ENCODE data around the gene RNU7-1. TPM values are rescaled to one million over a fixed set of nuclear protein-coding genes. Genes with fewer than 3 reads are reported as not detected.
A peak's percentile ranks its signal among the peaks of the same experiment; 100 is the strongest.

RNU7-1 gene
- total and polyA plus RNA-seq, 9 of the 15 experiments (the other 6 are each of a cell fraction or from before 2014, with no cell fraction given), result not detected

GRCh38 chr12:6965026-6965661 is 21.5 kb downstream of the RNU7-1 start (continued):
- TF ChIP-seq TRIM25 (IDR thresholded peaks at IDR 0.05; ENCODE audit: borderline replicate concordance), result no peak
- TF ChIP-seq IRF2 (CRISPR knock-in tag; IDR thresholded peaks at IDR 0.05), result no peak
- TF ChIP-seq EWSR1 (IDR thresholded peaks at IDR 0.05; ENCODE audit: borderline replicate concordance, low read depth, partially characterized antibody), result no peak
- no peak; a peak in 1 of 4 replicates for TF ChIP-seq RCOR1 (IDR thresholded peaks at IDR 0.05; ENCODE audit: borderline replicate concordance in 1 of 2, low read depth in 2 of 2, low read length in 2 of 2)
- no peak for TF ChIP-seq PURB (CRISPR knock-in tag; IDR thresholded peaks at IDR 0.05; ENCODE audit: low read depth)
- TF ChIP-seq DLX4 (CRISPR knock-in tag; IDR thresholded peaks at IDR 0.05), result no peak
- TF ChIP-seq ZSCAN32 (CRISPR knock-in tag; IDR thresholded peaks at IDR 0.05), result no peak
- no peak for TF ChIP-seq MCM2 (IDR thresholded peaks at IDR 0.05; ENCODE audit: low read depth)
- no peak for TF ChIP-seq CREB5 (CRISPR knock-in tag; IDR thresholded peaks at IDR 0.05)
- no peak for TF ChIP-seq MEIS2 (IDR thresholded peaks at IDR 0.05; ENCODE audit: partially characterized antibody)
- TF ChIP-seq TGIF2 (CRISPR knock-in tag; IDR thresholded peaks at IDR 0.05), result no peak
- no peak for TF ChIP-seq PHF8 (IDR thresholded peaks at IDR 0.05; ENCODE audit: borderline replicate concordance, low read length)
- TF ChIP-seq ZBED1 (IDR thresholded peaks at IDR 0.05), result no peak
- TF ChIP-seq GTF2E2 (tag; IDR thresholded peaks at IDR 0.05), result no peak
- peak; percentile 62 for TF ChIP-seq RBFOX2 (IDR thresholded peaks at IDR 0.05; ENCODE audit: low read depth, low read length)
- TF ChIP-seq TSC22D4 (tag; IDR thresholded peaks at IDR 0.05), result no peak
- TF ChIP-seq ZNF57 (CRISPR knock-in tag; IDR thresholded peaks at IDR 0.05), result no peak
- no peak for TF ChIP-seq ZNF134 (CRISPR knock-in tag; conservative IDR thresholded peaks at IDR 0.05)
- no peak for TF ChIP-seq SPI1 (IDR thresholded peaks at IDR 0.05; ENCODE audit: borderline replicate concordance, low read depth, low read length)
- no peak for TF ChIP-seq FOXJ2 (tag; IDR thresholded peaks at IDR 0.05)
- no peak for TF ChIP-seq ZZZ3 (IDR thresholded peaks at IDR 0.05)
- TF ChIP-seq DACH1 (IDR thresholded peaks at IDR 0.05; ENCODE audit: partially characterized antibody), result no peak
- TF ChIP-seq ZNF41 (CRISPR knock-in tag; conservative IDR thresholded peaks at IDR 0.05), result no peak
- TF ChIP-seq ZNF384 (IDR thresholded peaks at IDR 0.05; ENCODE audit: low read depth, low read length), result no peak
- no peak for TF ChIP-seq SLC30A9 (CRISPR knock-in tag; IDR thresholded peaks at IDR 0.05)
- TF ChIP-seq NR2C1 (IDR thresholded peaks at IDR 0.05), result 0 out of 2 replicates have a peak, but pooled peaks have one; percentile 15
- TF ChIP-seq NR2C1 (tag; IDR thresholded peaks at IDR 0.05), result no peak
- TF ChIP-seq ZFP1 (CRISPR knock-in tag; IDR thresholded peaks at IDR 0.05), result no peak
- TF ChIP-seq MEF2A (IDR thresholded peaks at IDR 0.05; ENCODE audit: control insufficient read depth, low read depth, low read length), result no peak
- TF ChIP-seq GTF2A2 (tag; IDR thresholded peaks at IDR 0.05), result no peak

All from K562 (cell line).